Panc1 (cell line): ENCODE data around the gene ILDR2. TPM values are rescaled to one million over a fixed set of nuclear protein-coding genes. Genes with fewer than 3 reads are reported as not detected.

Source experiments
- ATAC-seq: fragments of 200-7000 bp; cut with Tn5 transposase; 2 replicates; pipeline ENCODE4 v1.9.1; 2020; ENCODE audit warnings: mild to moderate bottlenecking, moderate library complexity
- BruUV-seq: library from RNA; stranded (reverse); fragments of 400-500 nt; replicated peaks from 2 replicates; lab custom pipeline; 2021; lab: Mats Ljungman, UMichigan
- CTCF ChIA-PET: fragments of 300-600 bp; sonication (Branson Sonifier 250); formaldehyde crosslinking; loops from one replicate; lab custom pipeline; 2022; ENCODE audit warnings: antibody characterized with exemption; lab: Charles Lee
- POLR2A ChIA-PET: fragments of 300-600 bp; sonication (Branson Sonifier 250); formaldehyde crosslinking; loops from one replicate; lab custom pipeline; 2022; ENCODE audit warnings: antibody characterized with exemption; lab: Charles Lee
- DNase-seq: peaks from one replicate; pipeline ENCODE4 v3.0.0-alpha.2; 2010; ENCODE audit warnings: low read depth, low spot score
- H3K27ac ChIP-seq: 2 replicates; pipeline ENCODE4 v1.5.1; 2011; ENCODE audit warnings: mild to moderate bottlenecking, low read length, inconsistent platforms
- H3K27me3 ChIP-seq: fragments of 200-500 bp; sonication (Bioruptor generic); 2 replicates; pipeline ENCODE4 v1.6.0; 2014; ENCODE audit warnings: low read length, inconsistent platforms; ENCODE audit not compliant: control insufficient read depth, insufficient read depth
- H3K36me3 ChIP-seq: fragments of 200-500 bp; sonication (Bioruptor generic); 2 replicates; pipeline ENCODE4 v1.5.1; 2014; ENCODE audit warnings: inconsistent platforms, mild to moderate bottlenecking, low read length, moderate library complexity; ENCODE audit not compliant: control insufficient read depth, insufficient read depth
- H3K4me1 ChIP-seq: 2 replicates; pipeline ENCODE4 v1.5.1; 2011; ENCODE audit warnings: inconsistent platforms, mild to moderate bottlenecking, low read length, moderate library complexity; ENCODE audit not compliant: control insufficient read depth, insufficient read depth
- H3K4me3 ChIP-seq, 2 experiments: 2 replicates each; pipeline ENCODE4 v1.5.1; 2011 to 2012; ENCODE audit warnings: low read depth in 2 of 2, low read length in 2 of 2, mild to moderate bottlenecking in 2 of 2, inconsistent platforms in 1 of 2, moderate library complexity in 1 of 2
- H3K9me3 ChIP-seq: fragments of 200-500 bp; sonication (Bioruptor generic); 2 replicates; pipeline ENCODE4 v1.5.1; 2014; ENCODE audit warnings: low read depth, mild to moderate bottlenecking, inconsistent platforms, low read length, moderate library complexity; ENCODE audit not compliant: control insufficient read depth, insufficient read depth
- POLR2AphosphoS5 ChIP-seq: IDR thresholded peaks from 2 replicates; pipeline ENCODE4 v1.6.1; 2012; ENCODE audit warnings: mild to moderate bottlenecking, low read depth, low read length, moderate library complexity
- SIN3A ChIP-seq: IDR thresholded peaks from 2 replicates; pipeline ENCODE4 v1.6.1; 2012; ENCODE audit warnings: low read depth, mild to moderate bottlenecking, low read length, moderate library complexity, borderline replicate concordance; ENCODE audit not compliant: insufficient read depth
- TCF7L2 ChIP-seq: IDR thresholded peaks from 2 replicates; pipeline ENCODE4 v1.6.1; 2011; ENCODE audit warnings: mild to moderate bottlenecking, low read depth, low read length, inconsistent platforms
- in situ Hi-C: cut with HindIII; loops from 2 replicates; pipeline ENCODE4 v1.10.0; 2016; ENCODE audit warnings: low sequenced_read_pairs, low pct_unique_long_range_greater_than_20kb
- intact Hi-C: fragments of 100-400 bp; cut with micrococcal nuclease; formaldehyde crosslinking; loops from one replicate; pipeline ENCODE4 v1.10.0; 2022; ENCODE audit not compliant: unreplicated experiment
- total RNA-seq: library from RNA; stranded (reverse); gene quantifications from one replicate; pipeline ENCODE4 v1.2.1, GENCODE V29; 2021; ENCODE audit not compliant: unreplicated experiment
- TF ChIP-seq, protein P1 (sequence below), 2 experiments: IDR thresholded peaks; 2 replicates each; pipeline ENCODE4 v1.6.1; 2011 to 2012; ENCODE audit warnings: low read depth in 2 of 2, control low read depth in 1 of 2, low read length in 1 of 2, mild to moderate bottlenecking in 1 of 2, moderate library complexity in 1 of 2; ENCODE audit not compliant: insufficient read depth in 1 of 2
- TF ChIP-seq, protein P2 (sequence below): fragments of 450-650 bp; IDR thresholded peaks from 2 replicates; pipeline ENCODE4 v1.5.1; 2017; ENCODE audit warnings: mild to moderate bottlenecking

Gene ILDR2
- total RNA-seq, 1 experiment from 2014 or later = 0.08 TPM

GRCh38 chr1:166956057-166956850 is 19.1 kb downstream of the ILDR2 start:
- peaks cover 23% of the 10 kb centered on the region for H3K27me3 ChIP-seq
- ChIA-PET POLR2A (interaction anchor here (0.6 kb wide), 1 partner anchor 398 kb away, joined by 3 read pairs; no protein-coding TSS in a partner anchor), CTCF (no interaction called here)
- H3K4me1 ChIP-seq = no peaks in the 10 kb centered on the region
- ATAC-seq (no peak), DNase-seq (no peak)
- intact Hi-C loops = no loop called here
- no peaks in the 10 kb centered on the region for H3K36me3 ChIP-seq
- no TSS peak for BruUV-seq
- TF ChIP-seq, protein P1, sequence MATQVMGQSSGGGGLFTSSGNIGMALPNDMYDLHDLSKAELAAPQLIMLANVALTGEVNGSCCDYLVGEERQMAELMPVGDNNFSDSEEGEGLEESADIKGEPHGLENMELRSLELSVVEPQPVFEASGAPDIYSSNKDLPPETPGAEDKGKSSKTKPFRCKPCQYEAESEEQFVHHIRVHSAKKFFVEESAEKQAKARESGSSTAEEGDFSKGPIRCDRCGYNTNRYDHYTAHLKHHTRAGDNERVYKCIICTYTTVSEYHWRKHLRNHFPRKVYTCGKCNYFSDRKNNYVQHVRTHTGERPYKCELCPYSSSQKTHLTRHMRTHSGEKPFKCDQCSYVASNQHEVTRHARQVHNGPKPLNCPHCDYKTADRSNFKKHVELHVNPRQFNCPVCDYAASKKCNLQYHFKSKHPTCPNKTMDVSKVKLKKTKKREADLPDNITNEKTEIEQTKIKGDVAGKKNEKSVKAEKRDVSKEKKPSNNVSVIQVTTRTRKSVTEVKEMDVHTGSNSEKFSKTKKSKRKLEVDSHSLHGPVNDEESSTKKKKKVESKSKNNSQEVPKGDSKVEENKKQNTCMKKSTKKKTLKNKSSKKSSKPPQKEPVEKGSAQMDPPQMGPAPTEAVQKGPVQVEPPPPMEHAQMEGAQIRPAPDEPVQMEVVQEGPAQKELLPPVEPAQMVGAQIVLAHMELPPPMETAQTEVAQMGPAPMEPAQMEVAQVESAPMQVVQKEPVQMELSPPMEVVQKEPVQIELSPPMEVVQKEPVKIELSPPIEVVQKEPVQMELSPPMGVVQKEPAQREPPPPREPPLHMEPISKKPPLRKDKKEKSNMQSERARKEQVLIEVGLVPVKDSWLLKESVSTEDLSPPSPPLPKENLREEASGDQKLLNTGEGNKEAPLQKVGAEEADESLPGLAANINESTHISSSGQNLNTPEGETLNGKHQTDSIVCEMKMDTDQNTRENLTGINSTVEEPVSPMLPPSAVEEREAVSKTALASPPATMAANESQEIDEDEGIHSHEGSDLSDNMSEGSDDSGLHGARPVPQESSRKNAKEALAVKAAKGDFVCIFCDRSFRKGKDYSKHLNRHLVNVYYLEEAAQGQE (IDR thresholded peaks at IDR 0.05; ENCODE audit: insufficient read depth in 1 of 2, low read depth in 2 of 2, low read length in 1 of 2) = no peak
- TF ChIP-seq TCF7L2 (no peak), POLR2AphosphoS5 (no peak), SIN3A (no peak)
- no peak overlapping the region for H3K27ac ChIP-seq
- in situ Hi-C loops = no loop called here
- H3K4me3 ChIP-seq = no peak overlapping the region
- no peaks in the 10 kb centered on the region for H3K9me3 ChIP-seq

- in situ Hi-C loops = no loop called here
- TF ChIP-seq TCF7L2 = no peak
- TF ChIP-seq, protein P2, sequence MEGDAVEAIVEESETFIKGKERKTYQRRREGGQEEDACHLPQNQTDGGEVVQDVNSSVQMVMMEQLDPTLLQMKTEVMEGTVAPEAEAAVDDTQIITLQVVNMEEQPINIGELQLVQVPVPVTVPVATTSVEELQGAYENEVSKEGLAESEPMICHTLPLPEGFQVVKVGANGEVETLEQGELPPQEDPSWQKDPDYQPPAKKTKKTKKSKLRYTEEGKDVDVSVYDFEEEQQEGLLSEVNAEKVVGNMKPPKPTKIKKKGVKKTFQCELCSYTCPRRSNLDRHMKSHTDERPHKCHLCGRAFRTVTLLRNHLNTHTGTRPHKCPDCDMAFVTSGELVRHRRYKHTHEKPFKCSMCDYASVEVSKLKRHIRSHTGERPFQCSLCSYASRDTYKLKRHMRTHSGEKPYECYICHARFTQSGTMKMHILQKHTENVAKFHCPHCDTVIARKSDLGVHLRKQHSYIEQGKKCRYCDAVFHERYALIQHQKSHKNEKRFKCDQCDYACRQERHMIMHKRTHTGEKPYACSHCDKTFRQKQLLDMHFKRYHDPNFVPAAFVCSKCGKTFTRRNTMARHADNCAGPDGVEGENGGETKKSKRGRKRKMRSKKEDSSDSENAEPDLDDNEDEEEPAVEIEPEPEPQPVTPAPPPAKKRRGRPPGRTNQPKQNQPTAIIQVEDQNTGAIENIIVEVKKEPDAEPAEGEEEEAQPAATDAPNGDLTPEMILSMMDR = no peak
- ATAC-seq (no peak), DNase-seq (no peak)
- Histone ChIP-seq H3K4me1 (no peaks in the 10 kb centered on the region), H3K4me3 (no peak overlapping the region), H3K27ac (no peak overlapping the region), H3K27me3 (peaks cover 23% of the 10 kb centered on the region), H3K36me3 (no peaks in the 10 kb centered on the region), H3K9me3 (no peaks in the 10 kb centered on the region)
- ChIA-PET POLR2A (no interaction called here), CTCF (no interaction called here)
- no TSS peak for BruUV-seq
- intact Hi-C loops = no loop called here
These were observed 21.8 kb downstream of the ILDR2 start for GRCh38 chr1:166953491-166953890.
